SJSA1 (cell line): ENCODE data around the gene ELP6. TPM values are rescaled to one million over a fixed set of nuclear protein-coding genes. Genes with fewer than 3 reads are reported as not detected.
"Not testable (repeated sequence)": the region's sequence is repeated elsewhere in the genome, so short reads cannot be mapped to it uniquely, and the experiment has no call there.

ENCODE experiments used
- DNase-seq, 2 experiments: peaks; one replicate each; pipeline ENCODE4 v3.0.0-alpha.2; 2015 to 2020; ENCODE audit warnings: low spot score in 2 of 2, low read depth in 1 of 2
- H3K27ac ChIP-seq: fragments of 250-450 bp; sonication (Bioruptor Pico); 2 replicates; pipeline ENCODE4 v1.5.1; 2020; ENCODE audit warnings: mild to moderate bottlenecking, moderate library complexity
- H3K27me3 ChIP-seq: fragments of 250-450 bp; sonication (Bioruptor Pico); replicated peaks from 2 replicates; pipeline ENCODE4 v1.5.1; 2020; ENCODE audit warnings: mild to moderate bottlenecking, moderate library complexity
- H3K36me3 ChIP-seq: fragments of 250-450 bp; sonication (Bioruptor Pico); 2 replicates; pipeline ENCODE4 v1.5.1; 2020; ENCODE audit warnings: mild to moderate bottlenecking
- H3K4me1 ChIP-seq: fragments of 250-450 bp; sonication (Bioruptor Pico); replicated peaks from 2 replicates; pipeline ENCODE4 v1.6.1; 2021; ENCODE audit warnings: mild to moderate bottlenecking
- H3K4me3 ChIP-seq: fragments of 250-450 bp; sonication (Bioruptor Pico); 2 replicates; pipeline ENCODE4 v1.5.1; 2020; ENCODE audit warnings: mild to moderate bottlenecking
- H3K9me3 ChIP-seq: fragments of 250-450 bp; sonication (Bioruptor Pico); replicated peaks from 2 replicates; pipeline ENCODE4 v1.5.1; 2020; ENCODE audit warnings: mild to moderate bottlenecking
- total RNA-seq: library from RNA; depleted of rRNA; stranded (reverse); fragments of >200 nt; shearing (Covaris generic); gene quantifications from 2 replicates; pipeline ENCODE4 v1.2.3, GENCODE V29; 2014

The ELP6 gene
- total RNA-seq, 1 experiment from 2014 or later: 28.7 TPM

DNA sequence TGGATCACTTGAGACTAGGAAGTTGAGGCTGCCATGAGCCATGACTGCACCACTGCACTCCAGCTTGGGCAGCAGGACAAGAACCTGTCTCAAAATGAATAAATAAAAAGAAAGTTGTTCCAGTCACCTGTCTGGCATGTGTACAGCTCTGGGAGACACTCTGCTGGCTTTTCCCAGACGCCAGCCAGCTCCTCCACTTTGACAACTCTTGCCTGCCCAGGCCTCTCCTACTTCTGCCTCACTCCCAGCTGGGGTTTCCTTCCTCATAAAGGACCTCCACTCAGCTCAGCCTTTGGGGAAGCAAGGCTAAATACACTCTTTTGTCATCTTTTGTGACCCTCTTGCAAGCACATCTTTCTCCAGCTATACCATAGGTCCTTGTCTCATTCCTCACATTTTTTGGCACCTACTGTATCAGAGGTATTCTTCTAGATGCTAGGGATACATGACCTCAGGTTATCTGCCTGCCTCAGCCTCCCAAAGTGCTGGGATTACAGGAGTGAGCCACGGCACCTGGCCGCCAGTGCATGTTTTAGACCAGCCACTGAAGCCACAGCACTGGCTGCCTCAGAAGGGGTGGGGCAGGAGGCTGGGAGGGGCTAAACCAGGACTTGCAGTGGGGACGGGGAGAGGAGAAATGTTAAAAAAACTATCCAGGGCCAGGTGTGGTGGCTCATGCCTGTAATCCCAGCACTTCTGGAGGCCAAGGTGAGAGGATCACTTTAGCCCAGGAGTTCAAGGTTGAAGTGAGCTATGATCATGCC is 10.0 kb upstream of the ELP6 start:
- H3K9me3 ChIP-seq: no peaks in the 10 kb centered on the region
- no peak overlapping the region for H3K27ac ChIP-seq
- no peak overlapping the region for H3K4me3 ChIP-seq
- H3K4me1 ChIP-seq: peaks cover 4% of the 10 kb centered on the region; the same call in 1 of the 2 replicates
- DNase-seq: no peak
- no peaks in the 10 kb centered on the region for H3K27me3 ChIP-seq
- H3K36me3 ChIP-seq: no peaks in the 10 kb centered on the region

DNA sequence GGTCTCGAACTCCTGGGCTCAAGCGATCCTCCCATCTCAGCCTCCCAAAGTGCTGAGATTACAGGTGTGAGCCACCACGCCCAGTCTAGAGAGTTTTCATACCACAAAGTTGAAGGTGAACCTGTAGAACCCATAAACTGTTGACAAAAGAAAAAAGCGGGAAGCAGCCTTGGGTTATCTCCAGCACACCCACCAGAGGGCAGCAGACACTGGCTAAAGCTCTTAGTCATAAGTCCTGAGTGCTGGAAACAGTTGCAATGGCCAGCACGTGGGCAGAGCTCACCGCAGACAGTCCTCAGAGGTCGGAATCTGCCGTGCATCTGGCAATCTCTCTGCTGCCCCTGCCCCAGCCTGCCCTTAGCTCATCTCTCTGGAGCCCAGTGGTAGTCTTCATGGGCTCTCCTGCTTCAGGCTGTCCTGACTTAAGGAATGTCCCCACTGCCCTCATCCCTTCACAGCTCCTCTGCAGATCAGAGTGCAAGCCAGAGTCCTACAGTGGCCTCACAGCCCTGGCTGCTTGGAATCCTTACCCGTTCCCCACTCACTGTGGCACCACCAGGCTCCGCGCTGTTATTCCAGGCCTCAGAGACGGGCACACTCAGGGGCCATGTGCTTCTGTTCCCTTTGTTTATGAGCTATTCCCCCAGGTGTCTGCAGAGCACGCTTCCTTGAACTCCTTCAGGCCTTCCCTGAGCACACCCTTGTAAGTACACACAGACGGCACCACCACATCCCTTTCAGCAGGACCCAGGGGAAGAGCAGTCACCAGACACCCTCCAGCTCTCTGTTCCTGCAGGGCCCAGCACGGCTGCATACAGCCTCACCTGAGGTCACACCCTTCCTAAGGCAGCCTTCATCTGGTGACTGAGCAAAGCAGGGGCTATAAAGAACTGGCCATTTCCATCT is 8.8 kb upstream of the ELP6 start:
- H3K36me3 ChIP-seq: no peaks in the 10 kb centered on the region
- H3K9me3 ChIP-seq: no peaks in the 10 kb centered on the region
- peak; percentile 57 to 81 for DNase-seq
- no peaks in the 10 kb centered on the region for H3K27me3 ChIP-seq
- peaks cover 4% of the 10 kb centered on the region; the same call in 1 of the 2 replicates for H3K4me1 ChIP-seq
- no peak overlapping the region for H3K27ac ChIP-seq
- H3K4me3 ChIP-seq: no peak overlapping the region

GRCh38 chr3:47520756-47521155 is 7.2 kb upstream of the ELP6 start:
- no peak overlapping the region for H3K27ac ChIP-seq
- H3K4me3 ChIP-seq: no peak overlapping the region
- H3K4me1 ChIP-seq: peaks cover 4% of the 10 kb centered on the region; the same call in 1 of the 2 replicates
- H3K9me3 ChIP-seq: no peaks in the 10 kb centered on the region
- no peaks in the 10 kb centered on the region for H3K36me3 ChIP-seq
- no peaks in the 10 kb centered on the region for H3K27me3 ChIP-seq
- no peak for DNase-seq

GRCh38 chr3:47517937-47518336 is 4.4 kb upstream of the ELP6 start:
- Histone ChIP-seq H3K27me3 (no peaks in the 10 kb centered on the region), H3K36me3 (no peaks in the 10 kb centered on the region), H3K4me1 (peaks cover 4% of the 10 kb centered on the region; the same call in 1 of the 2 replicates), H3K27ac (no peak overlapping the region), H3K9me3 (no peaks in the 10 kb centered on the region), H3K4me3 (no peak overlapping the region)
- no peak for DNase-seq

GRCh38 chr3:47515864-47516319 is 2.4 kb upstream of the ELP6 start:
- peaks cover 11% of the 10 kb centered on the region for H3K36me3 ChIP-seq
- H3K27ac ChIP-seq: no peak overlapping the region
- no peak overlapping the region for H3K4me3 ChIP-seq
- DNase-seq: no peak
- no peaks in the 10 kb centered on the region for H3K27me3 ChIP-seq
- no peaks in the 10 kb centered on the region for H3K9me3 ChIP-seq
- peaks cover 8% of the 10 kb centered on the region for H3K4me1 ChIP-seq

DNA sequence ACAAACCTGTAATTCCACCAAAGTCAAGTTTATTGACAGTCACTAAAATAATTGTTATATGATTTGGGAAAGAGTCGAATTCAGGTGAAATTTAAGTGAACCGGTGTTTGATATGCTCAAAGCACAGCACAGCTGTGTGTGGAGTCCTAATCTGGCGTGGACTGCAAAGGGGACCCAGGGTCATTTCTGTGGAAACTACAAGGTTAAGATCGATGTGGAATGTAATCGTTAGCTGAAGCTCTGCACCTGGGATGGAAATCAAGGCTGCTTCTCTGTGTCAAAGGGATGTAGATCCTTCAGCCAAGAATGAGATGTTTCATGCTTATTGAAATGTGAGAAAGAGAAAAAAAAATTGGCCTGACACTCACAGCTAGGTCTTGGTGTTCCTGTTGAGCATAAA is 1.6 kb upstream of the ELP6 start:
- H3K9me3 ChIP-seq: no peaks in the 10 kb centered on the region
- peaks cover 8% of the 10 kb centered on the region for H3K4me1 ChIP-seq
- no peaks in the 10 kb centered on the region for H3K27me3 ChIP-seq
- peaks cover 19% of the 10 kb centered on the region for H3K36me3 ChIP-seq
- H3K27ac ChIP-seq: no peak overlapping the region
- no peak for DNase-seq
- H3K4me3 ChIP-seq: no peak overlapping the region

- peak overlapping the region; percentile 58 for H3K4me3 ChIP-seq
- H3K36me3 ChIP-seq: peaks cover 22% of the 10 kb centered on the region
- H3K9me3 ChIP-seq: no peaks in the 10 kb centered on the region
- DNase-seq: peak in 1 of 2 experiments; percentile 47
- no peaks in the 10 kb centered on the region for H3K27me3 ChIP-seq
- peak overlapping the region; percentile 51 for H3K27ac ChIP-seq
- H3K4me1 ChIP-seq: peaks cover 8% of the 10 kb centered on the region
These were observed 942 bp downstream of the ELP6 start for GRCh38 chr3:47512416-47513124.

GRCh38 chr3:47505267-47505666 is 8.2 kb downstream of the ELP6 start:
- not testable (repeated sequence) for H3K27me3 ChIP-seq, DNase-seq, H3K9me3 ChIP-seq, H3K4me1 ChIP-seq, H3K4me3 ChIP-seq, H3K27ac ChIP-seq
- peaks cover 46% of the 10 kb centered on the region for H3K36me3 ChIP-seq

DNA sequence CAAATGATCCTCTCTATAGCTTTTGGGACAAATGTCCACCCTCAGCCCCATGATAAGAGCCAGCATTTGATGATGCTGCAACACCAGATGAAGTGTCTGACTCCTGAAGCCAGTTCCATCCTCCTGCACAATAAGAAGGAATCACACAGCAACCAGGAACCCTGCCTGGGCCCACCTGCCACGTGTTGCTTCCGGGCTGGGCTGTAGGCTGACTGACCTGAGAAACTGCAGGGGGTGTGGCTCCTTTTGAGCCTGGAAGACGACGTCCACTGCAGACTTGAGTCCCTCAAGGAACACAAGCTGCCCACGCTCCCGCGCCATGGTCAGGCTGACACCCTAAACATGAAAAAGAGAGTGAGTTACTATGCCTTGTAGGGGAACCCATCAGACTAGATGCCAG is 9.4 kb downstream of the ELP6 start:
- DNase-seq: no peak
- Histone ChIP-seq H3K4me1 (no peaks in the 10 kb centered on the region), H3K27me3 (no peaks in the 10 kb centered on the region), H3K4me3 (no peak overlapping the region), H3K27ac (no peak overlapping the region), H3K36me3 (peaks cover 48% of the 10 kb centered on the region), H3K9me3 (no peaks in the 10 kb centered on the region)

DNA sequence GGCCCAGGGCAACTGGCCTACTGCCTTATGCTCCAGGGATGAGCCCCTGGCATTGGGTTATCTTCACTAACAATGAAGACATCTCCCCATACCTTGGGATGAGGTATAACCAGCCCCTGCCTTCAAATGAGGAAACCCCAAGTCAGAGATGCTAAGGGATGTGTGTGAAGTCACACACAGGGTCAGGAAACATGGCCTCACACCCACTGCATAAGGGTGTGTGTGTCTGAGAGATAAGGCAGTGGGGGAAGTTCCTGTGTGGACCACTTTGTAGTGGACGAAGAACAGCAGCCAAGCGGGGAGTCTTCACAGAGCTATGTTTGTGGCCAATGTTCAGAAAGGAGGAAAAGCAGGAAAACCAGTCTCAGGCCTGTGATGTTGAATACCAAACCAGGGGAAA is 10.5 kb downstream of the ELP6 start:
- Histone ChIP-seq H3K4me1 (no peaks in the 10 kb centered on the region), H3K9me3 (no peaks in the 10 kb centered on the region), H3K36me3 (peaks cover 59% of the 10 kb centered on the region), H3K27ac (no peak overlapping the region), H3K4me3 (no peak overlapping the region), H3K27me3 (no peaks in the 10 kb centered on the region)
- DNase-seq: no peak

GRCh38 chr3:47496892-47497291 is 16.6 kb downstream of the ELP6 start:
- Histone ChIP-seq H3K4me1 (no peaks in the 10 kb centered on the region; the same call in 1 of the 2 replicates), H3K9me3 (no peaks in the 10 kb centered on the region), H3K27me3 (no peaks in the 10 kb centered on the region), H3K27ac (no peak overlapping the region), H3K4me3 (no peak overlapping the region), H3K36me3 (peaks cover 51% of the 10 kb centered on the region)
- no peak for DNase-seq

GRCh38 chr3:47495886-47496285 is 17.6 kb downstream of the ELP6 start:
- no peak for DNase-seq
- H3K36me3 ChIP-seq: peaks cover 43% of the 10 kb centered on the region
- H3K4me1 ChIP-seq: no peaks in the 10 kb centered on the region; the same call in 1 of the 2 replicates
- H3K27ac ChIP-seq: no peak overlapping the region
- no peaks in the 10 kb centered on the region for H3K27me3 ChIP-seq
- H3K4me3 ChIP-seq: no peak overlapping the region
- no peaks in the 10 kb centered on the region for H3K9me3 ChIP-seq

DNA sequence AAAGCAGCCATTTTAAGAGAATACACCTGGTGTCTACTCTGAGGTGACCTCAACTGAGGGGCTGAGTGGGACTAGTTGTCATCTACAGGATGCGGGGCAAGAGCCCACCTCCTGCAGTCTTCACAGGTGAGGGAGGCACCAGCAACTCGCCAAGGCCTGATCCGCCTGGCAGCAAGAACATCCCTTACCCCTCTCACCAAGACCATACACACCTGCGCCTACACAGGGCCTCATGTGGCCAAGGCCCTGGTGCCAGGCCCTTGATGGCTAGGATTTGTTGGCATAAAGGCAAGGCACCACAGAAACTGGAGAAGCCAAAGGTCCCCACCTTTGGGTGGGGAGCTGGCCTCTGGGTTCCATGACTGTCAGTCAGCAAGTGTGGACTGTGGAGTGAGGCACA is 18.4 kb downstream of the ELP6 start:
- no peak for DNase-seq
- Histone ChIP-seq H3K4me3 (no peak overlapping the region), H3K4me1 (no peaks in the 10 kb centered on the region; the same call in 1 of the 2 replicates), H3K9me3 (no peaks in the 10 kb centered on the region), H3K27ac (no peak overlapping the region), H3K36me3 (peaks cover 38% of the 10 kb centered on the region), H3K27me3 (no peaks in the 10 kb centered on the region)
